ENCODE data around the gene HOXA6.

DNA sequence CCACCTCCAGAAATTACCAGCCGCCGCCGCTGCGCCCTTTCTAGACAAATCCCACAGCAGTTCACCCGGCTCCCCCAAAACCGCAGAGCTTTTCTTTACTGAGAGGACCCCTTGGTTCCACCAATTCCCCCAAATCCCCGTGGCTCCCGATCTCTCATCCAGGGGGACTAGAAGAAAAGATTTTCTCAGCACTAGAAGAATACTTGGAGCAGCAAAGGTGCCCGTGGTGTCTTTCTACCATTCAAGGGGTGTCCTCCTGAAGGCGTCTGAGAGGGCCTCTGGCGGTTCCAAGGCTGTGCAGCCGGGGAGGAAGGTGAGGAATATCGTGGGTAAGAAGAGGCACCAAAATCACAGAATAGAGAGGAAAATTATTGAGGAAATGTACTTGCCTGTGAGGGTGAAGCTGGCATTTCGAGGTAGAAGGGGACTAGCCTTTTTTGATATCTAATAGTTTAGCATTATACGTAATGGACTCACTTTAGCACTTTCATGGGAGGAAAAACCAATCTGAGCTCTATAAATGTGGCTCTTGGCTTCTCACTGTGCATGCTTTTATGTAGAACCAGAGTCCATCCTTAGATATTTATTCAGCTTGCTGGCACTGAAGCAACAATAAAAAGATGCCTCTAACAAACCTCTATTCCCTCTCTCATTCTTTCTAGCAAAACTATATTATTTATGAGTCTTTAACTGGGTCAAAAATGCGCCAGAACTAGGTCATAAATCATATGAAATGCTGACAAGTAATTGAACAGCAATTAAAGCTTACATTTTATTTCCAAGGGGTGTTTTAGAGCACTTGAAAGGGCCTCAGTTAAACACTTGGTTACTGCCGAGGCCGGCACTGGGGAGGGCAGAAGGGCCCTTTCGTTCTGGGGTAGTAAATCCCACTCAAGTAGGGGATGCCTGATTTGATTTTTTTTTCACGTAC lies 31.3 kb downstream of the HOXA6 start:
- TF ChIP-seq, protein P1, sequence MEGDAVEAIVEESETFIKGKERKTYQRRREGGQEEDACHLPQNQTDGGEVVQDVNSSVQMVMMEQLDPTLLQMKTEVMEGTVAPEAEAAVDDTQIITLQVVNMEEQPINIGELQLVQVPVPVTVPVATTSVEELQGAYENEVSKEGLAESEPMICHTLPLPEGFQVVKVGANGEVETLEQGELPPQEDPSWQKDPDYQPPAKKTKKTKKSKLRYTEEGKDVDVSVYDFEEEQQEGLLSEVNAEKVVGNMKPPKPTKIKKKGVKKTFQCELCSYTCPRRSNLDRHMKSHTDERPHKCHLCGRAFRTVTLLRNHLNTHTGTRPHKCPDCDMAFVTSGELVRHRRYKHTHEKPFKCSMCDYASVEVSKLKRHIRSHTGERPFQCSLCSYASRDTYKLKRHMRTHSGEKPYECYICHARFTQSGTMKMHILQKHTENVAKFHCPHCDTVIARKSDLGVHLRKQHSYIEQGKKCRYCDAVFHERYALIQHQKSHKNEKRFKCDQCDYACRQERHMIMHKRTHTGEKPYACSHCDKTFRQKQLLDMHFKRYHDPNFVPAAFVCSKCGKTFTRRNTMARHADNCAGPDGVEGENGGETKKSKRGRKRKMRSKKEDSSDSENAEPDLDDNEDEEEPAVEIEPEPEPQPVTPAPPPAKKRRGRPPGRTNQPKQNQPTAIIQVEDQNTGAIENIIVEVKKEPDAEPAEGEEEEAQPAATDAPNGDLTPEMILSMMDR (IDR thresholded peaks at IDR 0.05): no peak
- TF ChIP-seq ZFX (IDR thresholded peaks at IDR 0.05; ENCODE audit: borderline replicate concordance): no peak

Data from 22Rv1 (cell line).